Hematopoietic multipotent progenitor cell treated with erythropoietin and hydrocortisone succinate and interleukin-3 and kit ligand, for 8 days (in vitro differentiated cells): ENCODE measurements around the gene CTNNA1.
A peak's percentile ranks its signal among the peaks of the same experiment; 100 is the strongest.

ENCODE experiments used
- DNase-seq: peaks from one replicate; pipeline ENCODE4 v3.0.0-alpha.2; 2015

Gene CTNNA1

GRCh38 chr5:138974227-138975063, 221.2 kb downstream of the CTNNA1 start:
- DNase-seq = no peak

- no peak for DNase-seq
Observed at GRCh38 chr5:138975098-138975847, 222.0 kb downstream of the CTNNA1 start.

- DNase-seq = no peak
Observed at GRCh38 chr5:138978080-138978479, 224.9 kb downstream of the CTNNA1 start.

GRCh38 chr5:138978581-138978980, 225.4 kb downstream of the CTNNA1 start:
- peak; percentile 51 for DNase-seq

- DNase-seq = peak; percentile 55
Observed at GRCh38 chr5:138979684-138980280, 226.6 kb downstream of the CTNNA1 start.

- no peak for DNase-seq
Observed at GRCh38 chr5:138980441-138980840, 227.2 kb downstream of the CTNNA1 start.

GRCh38 chr5:138981131-138981530, 227.9 kb downstream of the CTNNA1 start:
- DNase-seq = peak; percentile 43

- DNase-seq = peak; percentile 64
Observed at GRCh38 chr5:138981586-138981985, 228.4 kb downstream of the CTNNA1 start.

- no peak for DNase-seq
Observed at GRCh38 chr5:138983984-138984383, 230.8 kb downstream of the CTNNA1 start.
